ENCODE results near the gene HRH4.

DNA sequence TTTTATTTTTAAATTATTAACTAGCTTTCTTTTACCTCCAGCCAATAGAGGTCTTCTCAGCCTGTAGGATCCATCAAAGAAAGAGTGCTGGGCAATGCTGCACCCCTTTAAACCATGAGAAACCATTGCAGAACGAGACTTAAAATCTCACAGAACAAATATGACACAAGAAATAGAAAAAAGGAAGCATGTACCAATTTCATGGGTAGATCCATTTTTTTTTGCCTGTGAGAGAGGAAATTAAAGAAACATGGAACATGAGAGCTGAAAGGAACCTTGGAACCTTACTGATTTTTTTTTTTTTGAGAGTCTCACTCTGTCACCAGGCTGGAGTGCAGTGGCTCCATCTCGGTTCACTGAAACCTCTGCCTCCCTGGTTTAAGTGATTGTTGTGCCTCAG, 14.0 kb downstream of the HRH4 start:
- TF ChIP-seq, protein P1, sequence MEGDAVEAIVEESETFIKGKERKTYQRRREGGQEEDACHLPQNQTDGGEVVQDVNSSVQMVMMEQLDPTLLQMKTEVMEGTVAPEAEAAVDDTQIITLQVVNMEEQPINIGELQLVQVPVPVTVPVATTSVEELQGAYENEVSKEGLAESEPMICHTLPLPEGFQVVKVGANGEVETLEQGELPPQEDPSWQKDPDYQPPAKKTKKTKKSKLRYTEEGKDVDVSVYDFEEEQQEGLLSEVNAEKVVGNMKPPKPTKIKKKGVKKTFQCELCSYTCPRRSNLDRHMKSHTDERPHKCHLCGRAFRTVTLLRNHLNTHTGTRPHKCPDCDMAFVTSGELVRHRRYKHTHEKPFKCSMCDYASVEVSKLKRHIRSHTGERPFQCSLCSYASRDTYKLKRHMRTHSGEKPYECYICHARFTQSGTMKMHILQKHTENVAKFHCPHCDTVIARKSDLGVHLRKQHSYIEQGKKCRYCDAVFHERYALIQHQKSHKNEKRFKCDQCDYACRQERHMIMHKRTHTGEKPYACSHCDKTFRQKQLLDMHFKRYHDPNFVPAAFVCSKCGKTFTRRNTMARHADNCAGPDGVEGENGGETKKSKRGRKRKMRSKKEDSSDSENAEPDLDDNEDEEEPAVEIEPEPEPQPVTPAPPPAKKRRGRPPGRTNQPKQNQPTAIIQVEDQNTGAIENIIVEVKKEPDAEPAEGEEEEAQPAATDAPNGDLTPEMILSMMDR (IDR thresholded peaks at IDR 0.05 in 8 of 11, conservative IDR thresholded peaks at IDR 0.05 in 3 of 11): no peak
- no peak for TF ChIP-seq POLR2A (IDR thresholded peaks at IDR 0.05)
